NB4 (cell line): ENCODE measurements around the gene IRF2BP2.

ENCODE experiments used
- POLR2A ChIP-seq: IDR thresholded peaks from 2 replicates; pipeline ENCODE4 v1.6.1; 2011; ENCODE audit warnings: mild to moderate bottlenecking; ENCODE audit not compliant: insufficient read length; ENCODE audit errors: extremely low read depth
- TF ChIP-seq, protein P1 (sequence below): IDR thresholded peaks from one replicate; pipeline ENCODE4 v1.5.1; 2012; ENCODE audit warnings: low read depth, low read length

DNA sequence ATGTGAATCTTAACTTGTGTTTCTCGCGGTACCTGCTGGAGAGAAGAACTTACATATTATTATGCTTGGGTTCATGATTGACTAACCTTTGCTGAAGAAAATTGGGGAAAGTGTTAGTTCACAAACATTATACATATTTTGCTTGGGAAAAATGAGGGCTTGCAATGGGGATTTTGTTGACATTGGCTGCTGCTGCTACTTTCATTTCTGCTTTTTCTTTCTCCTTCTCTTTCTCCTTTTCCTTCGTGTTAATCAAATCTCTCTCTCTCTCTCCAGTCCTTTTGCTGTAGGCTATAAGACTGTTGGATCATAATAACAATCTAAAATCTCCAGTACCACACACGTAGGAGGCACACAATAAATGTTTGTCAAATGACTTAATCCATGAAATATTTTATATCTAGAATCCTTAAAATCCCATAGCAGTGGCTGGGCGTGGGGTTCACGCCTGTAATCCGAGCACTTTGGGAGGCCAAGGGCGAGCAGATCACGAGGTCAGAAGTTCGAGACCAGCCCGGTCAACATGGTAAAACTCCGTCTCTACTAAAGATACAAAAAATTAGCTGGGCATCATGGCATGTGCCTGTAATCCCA lies 23.0 kb downstream of the IRF2BP2 start:
- TF ChIP-seq, protein P1, sequence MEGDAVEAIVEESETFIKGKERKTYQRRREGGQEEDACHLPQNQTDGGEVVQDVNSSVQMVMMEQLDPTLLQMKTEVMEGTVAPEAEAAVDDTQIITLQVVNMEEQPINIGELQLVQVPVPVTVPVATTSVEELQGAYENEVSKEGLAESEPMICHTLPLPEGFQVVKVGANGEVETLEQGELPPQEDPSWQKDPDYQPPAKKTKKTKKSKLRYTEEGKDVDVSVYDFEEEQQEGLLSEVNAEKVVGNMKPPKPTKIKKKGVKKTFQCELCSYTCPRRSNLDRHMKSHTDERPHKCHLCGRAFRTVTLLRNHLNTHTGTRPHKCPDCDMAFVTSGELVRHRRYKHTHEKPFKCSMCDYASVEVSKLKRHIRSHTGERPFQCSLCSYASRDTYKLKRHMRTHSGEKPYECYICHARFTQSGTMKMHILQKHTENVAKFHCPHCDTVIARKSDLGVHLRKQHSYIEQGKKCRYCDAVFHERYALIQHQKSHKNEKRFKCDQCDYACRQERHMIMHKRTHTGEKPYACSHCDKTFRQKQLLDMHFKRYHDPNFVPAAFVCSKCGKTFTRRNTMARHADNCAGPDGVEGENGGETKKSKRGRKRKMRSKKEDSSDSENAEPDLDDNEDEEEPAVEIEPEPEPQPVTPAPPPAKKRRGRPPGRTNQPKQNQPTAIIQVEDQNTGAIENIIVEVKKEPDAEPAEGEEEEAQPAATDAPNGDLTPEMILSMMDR, result no peak
- TF ChIP-seq POLR2A, result no peak
